SU-DHL-6 (cell line): Measurements from ENCODE around the gene RNF186.
A peak's percentile ranks its signal among the peaks of the same experiment; 100 is the strongest.

Source experiments
- H2AFZ ChIP-seq: fragments of 200-600 bp; sonication (generic); 2 replicates; pipeline ENCODE4 v1.6.1; 2014; ENCODE audit warnings: low read depth, mild to moderate bottlenecking, moderate library complexity, mixed read lengths, antibody characterized with exemption, low read length; ENCODE audit not compliant: severe bottlenecking
- H3F3A ChIP-seq: fragments of 200-600 bp; shearing (Covaris generic); 2 replicates; pipeline ENCODE4 v1.6.0; 2016; ENCODE audit warnings: antibody characterized with exemption, mild to moderate bottlenecking; ENCODE audit not compliant: insufficient read depth
- H3K27ac ChIP-seq: fragments of 200-600 bp; sonication (generic); 2 replicates; pipeline ENCODE4 v1.5.1; 2016; ENCODE audit warnings: low read depth, mild to moderate bottlenecking, low read length, moderate library complexity, mixed read lengths
- H3K27me3 ChIP-seq: fragments of 200-600 bp; sonication (generic), shearing (Covaris generic); 2 replicates; pipeline ENCODE4 v1.6.0; 2014; ENCODE audit warnings: mild to moderate bottlenecking, low read length
- H3K36me3 ChIP-seq: fragments of 200-600 bp; sonication (generic); 2 replicates; pipeline ENCODE4 v1.6.1; 2014; ENCODE audit warnings: mild to moderate bottlenecking, low read length, mixed read lengths
- H3K4me2 ChIP-seq: fragments of 300-600, 200-600 bp; shearing (Covaris generic), sonication (generic); 2 replicates; pipeline ENCODE4 v1.6.0; 2014; ENCODE audit warnings: low read length, low read depth, mild to moderate bottlenecking; ENCODE audit not compliant: poor library complexity, severe bottlenecking
- H3K4me3 ChIP-seq: fragments of 200-600 bp; sonication (generic); 2 replicates; pipeline ENCODE4 v1.5.1; 2014; ENCODE audit warnings: antibody characterized with exemption, low read length, mild to moderate bottlenecking, mixed read lengths; ENCODE audit not compliant: insufficient read depth, poor library complexity, severe bottlenecking
- H3K79me2 ChIP-seq: fragments of 200-600 bp; sonication (generic); 2 replicates; pipeline ENCODE4 v1.6.1; 2014; ENCODE audit warnings: mild to moderate bottlenecking, low read length, moderate library complexity; ENCODE audit not compliant: insufficient read depth
- H3K9ac ChIP-seq: fragments of 200-600 bp; sonication (generic); 2 replicates; pipeline ENCODE4 v1.7.0; 2014; ENCODE audit warnings: mild to moderate bottlenecking, low read length
- H3K9me2 ChIP-seq: fragments of 200-600 bp; sonication (generic); replicated peaks from 2 replicates; pipeline ENCODE4 v1.6.1; 2014; ENCODE audit warnings: low read length; ENCODE audit not compliant: insufficient read depth
- H3K9me3 ChIP-seq: fragments of 200-600 bp; sonication (generic); 2 replicates; pipeline ENCODE4 v1.6.1; 2014; ENCODE audit warnings: low read length, mixed read lengths; ENCODE audit not compliant: insufficient read depth
- H4K20me1 ChIP-seq: fragments of 200-600 bp; sonication (generic); 2 replicates; pipeline ENCODE4 v1.6.1; 2014; ENCODE audit warnings: low read depth, mild to moderate bottlenecking, antibody characterized with exemption, low read length, moderate library complexity, mixed read lengths
- CTCF ChIP-seq: fragments of 200-600 bp; sonication (generic); IDR thresholded peaks from one replicate; pipeline ENCODE4 v1.5.1; 2017; ENCODE audit warnings: antibody characterized with exemption, mild to moderate bottlenecking, low read length, moderate library complexity; ENCODE audit not compliant: insufficient read depth, poor library complexity, severe bottlenecking
- EZH2phosphoT487 ChIP-seq: fragments of 200-600 bp; sonication (generic), shearing (Covaris generic); conservative IDR thresholded peaks from 2 replicates; pipeline ENCODE4 v1.6.1; 2018; ENCODE audit warnings: mild to moderate bottlenecking, antibody characterized with exemption, low read length, moderate library complexity, mixed read lengths

RNF186 gene

DNA sequence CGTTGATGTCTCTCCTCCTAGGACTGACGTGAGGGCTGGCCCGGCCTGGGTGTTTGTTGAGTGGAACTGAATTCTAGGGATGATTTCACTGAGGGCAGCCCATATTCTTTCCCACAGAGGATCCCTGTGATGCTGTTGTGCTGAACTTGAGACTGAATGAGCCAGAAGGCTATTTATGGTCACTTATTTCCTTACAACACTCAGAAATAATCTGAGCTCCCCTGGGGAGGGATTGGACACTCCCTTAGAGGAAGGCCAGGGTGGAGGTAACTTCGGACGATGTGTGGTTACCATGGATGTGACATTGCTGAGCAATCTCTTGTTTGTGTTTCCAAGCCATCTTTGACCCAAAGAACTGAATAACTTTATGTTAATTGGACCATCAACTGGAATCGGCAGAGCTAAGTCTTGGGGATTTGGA is 10.2 kb downstream of the RNF186 start:
- Histone ChIP-seq H3K9ac (no peak overlapping the region), H3K27ac (no peak overlapping the region), H3K36me3 (no peaks in the 10 kb centered on the region), H4K20me1 (no peaks in the 10 kb centered on the region), H3K4me2 (no peak overlapping the region), H3K9me3 (no peaks in the 10 kb centered on the region), H3K9me2 (no peaks in the 10 kb centered on the region), H3K4me3 (no peak overlapping the region), H2AFZ (no peak overlapping the region), H3K79me2 (no peaks in the 10 kb centered on the region), H3K27me3 (no peaks in the 10 kb centered on the region), H3F3A (no peaks in the 10 kb centered on the region)
- TF ChIP-seq EZH2phosphoT487, result no peak
- TF ChIP-seq CTCF, result no peak

DNA sequence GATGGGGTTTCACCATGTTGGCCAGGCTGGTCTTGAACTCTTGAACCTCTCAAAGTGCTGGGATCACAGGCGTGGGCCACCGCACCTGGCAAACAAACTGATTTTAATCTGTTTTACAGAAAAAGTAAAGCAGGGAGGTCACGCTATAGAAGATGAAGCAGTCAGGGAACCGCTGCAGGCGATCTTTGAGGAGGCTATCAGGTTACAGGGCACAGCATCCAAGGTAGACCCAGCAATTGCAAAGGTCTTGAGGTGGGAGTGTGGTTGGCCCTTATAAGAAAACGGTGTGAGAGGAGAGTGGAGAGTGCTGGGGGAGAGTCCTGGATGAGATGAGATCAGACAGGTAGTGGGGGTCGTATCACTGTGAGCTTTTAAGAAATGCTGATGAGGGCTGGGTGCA is 12.8 kb downstream of the RNF186 start:
- Histone ChIP-seq H3F3A (no peaks in the 10 kb centered on the region), H3K36me3 (no peaks in the 10 kb centered on the region), H3K9me2 (no peaks in the 10 kb centered on the region), H3K27me3 (no peaks in the 10 kb centered on the region), H3K4me3 (no peak overlapping the region), H3K9me3 (no peaks in the 10 kb centered on the region), H4K20me1 (no peaks in the 10 kb centered on the region), H3K9ac (no peak overlapping the region), H3K79me2 (no peaks in the 10 kb centered on the region), H3K4me2 (no peak overlapping the region), H2AFZ (no peak overlapping the region), H3K27ac (no peak overlapping the region)
- TF ChIP-seq CTCF, result no peak
- TF ChIP-seq EZH2phosphoT487, result no peak

DNA sequence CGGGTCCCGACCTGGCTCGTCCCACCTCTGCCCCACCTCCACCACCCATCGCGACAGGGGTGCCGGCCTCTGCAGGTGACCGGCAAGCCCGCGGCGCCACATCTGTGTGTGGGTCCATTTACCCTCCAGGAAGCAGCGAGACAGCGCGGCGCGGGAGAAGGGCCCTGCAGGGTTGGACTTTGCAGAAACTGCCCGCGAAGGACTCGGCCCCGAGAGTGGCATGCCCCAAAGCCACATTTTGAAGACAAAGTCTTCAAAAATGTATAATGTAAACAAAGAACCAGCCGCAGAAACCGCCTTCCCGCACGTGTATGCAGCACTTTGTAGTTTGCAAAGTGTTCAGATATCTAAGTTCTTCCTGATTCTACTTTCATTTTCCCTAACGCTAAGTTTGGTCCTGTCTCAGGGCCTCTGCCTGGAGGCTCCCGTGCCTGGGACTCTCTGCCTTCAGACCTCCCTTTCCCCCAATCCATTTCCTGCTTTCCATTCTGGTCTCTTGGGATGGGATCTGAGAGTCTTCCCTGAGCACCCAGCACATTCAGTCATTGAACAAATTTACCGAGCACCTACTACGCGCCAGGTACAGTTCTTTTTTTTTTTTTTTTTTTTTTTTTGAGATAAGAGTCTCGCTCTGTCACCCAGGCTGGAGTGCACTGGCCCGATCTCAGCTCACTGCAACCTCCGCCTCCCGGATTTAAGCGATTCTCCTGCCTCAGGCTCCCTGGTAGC is 14.8 kb downstream of the RNF186 start:
- peak overlapping the region; percentile 39; the same call in 1 of the 2 replicates for H3K9ac ChIP-seq

More for the DNA sequence above, 14.8 kb downstream of the RNF186 start:
- Histone ChIP-seq H3K9me3 (no peaks in the 10 kb centered on the region), H4K20me1 (no peaks in the 10 kb centered on the region), H2AFZ (peak overlapping the region; percentile 82), H3K27ac (no peak overlapping the region), H3K27me3 (no peaks in the 10 kb centered on the region), H3K4me2 (peak overlapping the region; percentile 53), H3K9me2 (no peaks in the 10 kb centered on the region), H3F3A (no peaks in the 10 kb centered on the region), H3K4me3 (no peak overlapping the region), H3K79me2 (no peaks in the 10 kb centered on the region), H3K36me3 (no peaks in the 10 kb centered on the region)
- TF ChIP-seq EZH2phosphoT487 (no peak), CTCF (no peak)
